Trophoblast cell (in vitro differentiated cells and primary cell): ENCODE measurements around the gene MCAM.

Experiments used
- DNase-seq, 2 donors: peaks; one replicate each; pipeline ENCODE4 v3.0.0-alpha.2; 2016
- H2AFZ ChIP-seq: 2 replicates; pipeline ENCODE4 v1.6.1; 2013; ENCODE audit warnings: low read length, moderate library complexity, mild to moderate bottlenecking; ENCODE audit not compliant: insufficient read depth, poor library complexity
- H2AK5ac ChIP-seq: 2 replicates; pipeline ENCODE4 v1.6.1; 2013; ENCODE audit warnings: mild to moderate bottlenecking, low read length
- H2BK120ac ChIP-seq: 2 replicates; pipeline ENCODE4 v1.6.1; 2013; ENCODE audit warnings: low read length, mild to moderate bottlenecking, moderate library complexity; ENCODE audit not compliant: insufficient read depth, poor library complexity
- H2BK12ac ChIP-seq: 2 replicates; pipeline ENCODE4 v1.6.1; 2013; ENCODE audit warnings: mild to moderate bottlenecking, low read length, moderate library complexity
- H2BK5ac ChIP-seq: 2 replicates; pipeline ENCODE4 v1.6.1; 2013; ENCODE audit warnings: low read length, low read depth, moderate library complexity, mild to moderate bottlenecking; ENCODE audit not compliant: poor library complexity
- H3K14ac ChIP-seq: 2 replicates; pipeline ENCODE4 v1.6.1; 2013; ENCODE audit warnings: mild to moderate bottlenecking, low read length
- H3K18ac ChIP-seq: 2 replicates; pipeline ENCODE4 v1.6.1; 2013; ENCODE audit warnings: mild to moderate bottlenecking, low read length
- H3K23ac ChIP-seq: 2 replicates; pipeline ENCODE4 v1.6.1; 2013; ENCODE audit warnings: low read length
- H3K27ac ChIP-seq: 2 replicates; pipeline ENCODE4 v1.5.1; 2013; ENCODE audit warnings: low read depth, mild to moderate bottlenecking, inconsistent platforms, low read length, moderate library complexity
- H3K27me3 ChIP-seq: 2 replicates; pipeline ENCODE4 v1.6.1; 2013; ENCODE audit warnings: inconsistent platforms, mild to moderate bottlenecking, low read length, moderate library complexity; ENCODE audit not compliant: insufficient read depth
- H3K36me3 ChIP-seq, 2 experiments: 1 replicate in 1 of 2; 2 replicates in 1 of 2; pipeline ENCODE4 v1.6.1; 2013; ENCODE audit warnings: low read length in 2 of 2, mild to moderate bottlenecking in 2 of 2, moderate library complexity in 1 of 2; ENCODE audit not compliant: insufficient read depth in 2 of 2, control insufficient read depth in 1 of 2
- H3K4ac ChIP-seq: 2 replicates; pipeline ENCODE4 v1.6.1; 2013; ENCODE audit warnings: low read depth, mild to moderate bottlenecking, low read length, moderate library complexity
- H3K4me1 ChIP-seq, 2 experiments: 1 replicate in 1 of 2; 2 replicates in 1 of 2; pipeline ENCODE4 v1.6.1; 2013; ENCODE audit warnings: low read length in 2 of 2, mild to moderate bottlenecking in 2 of 2, moderate library complexity in 1 of 2; ENCODE audit not compliant: insufficient read depth in 2 of 2, control insufficient read depth in 1 of 2
- H3K4me2 ChIP-seq: 2 replicates; pipeline ENCODE4 v1.6.1; 2013; ENCODE audit warnings: inconsistent platforms, mild to moderate bottlenecking, low read length, moderate library complexity
- H3K4me3 ChIP-seq: 2 replicates; pipeline ENCODE4 v1.5.1; 2013; ENCODE audit warnings: mild to moderate bottlenecking, low read depth, low read length, inconsistent platforms
- H3K79me1 ChIP-seq: one replicate; pipeline ENCODE4 v1.6.1; 2013; ENCODE audit warnings: low read length
- H3K79me2 ChIP-seq: 2 replicates; pipeline ENCODE4 v1.6.1; 2013; ENCODE audit warnings: low read length, mild to moderate bottlenecking; ENCODE audit not compliant: control insufficient read depth, insufficient read depth, poor library complexity
- H3K9ac ChIP-seq: 2 replicates; pipeline ENCODE4 v1.6.1; 2013; ENCODE audit warnings: mild to moderate bottlenecking, low read length
- H3K9me3 ChIP-seq: 2 replicates; pipeline ENCODE4 v1.6.1; 2013; ENCODE audit warnings: low read depth, mild to moderate bottlenecking, control low read depth, inconsistent platforms, low read length; ENCODE audit not compliant: insufficient read depth
- H4K12ac ChIP-seq: 2 replicates; pipeline ENCODE4 v1.6.1; 2013; ENCODE audit warnings: low read depth, mild to moderate bottlenecking, low read length, moderate library complexity
- H4K8ac ChIP-seq: 2 replicates; pipeline ENCODE4 v1.6.1; 2013; ENCODE audit warnings: low read depth, mild to moderate bottlenecking, low read length, moderate library complexity
- H4K91ac ChIP-seq: one replicate; pipeline ENCODE4 v1.6.1; 2013; ENCODE audit warnings: low read depth, mild to moderate bottlenecking, low read length, moderate library complexity
- WGBS: extraction: QIAGEN DNeasy Blood & Tissue Kit; methylation state at CpG from one replicate; pipeline ENCODE4 v1.1.7; 2013; ENCODE audit warnings: missing lambda C conversion rate; ENCODE audit not compliant: insufficient read length, insufficient coverage; ENCODE audit errors: extremely low coverage; 5-methylcytosine and 5-hydroxymethylcytosine counted together

The MCAM gene

GRCh38 chr11:119298726-119299125 lies 18.2 kb downstream of the MCAM start:
- Histone ChIP-seq H3K14ac (no peak overlapping the region), H3K9me3 (no peaks in the 10 kb centered on the region), H2BK120ac (no peak overlapping the region), H2BK5ac (no peak overlapping the region), H3K4me3 (no peak overlapping the region), H4K8ac (no peak overlapping the region), H2AK5ac (no peak overlapping the region), H3K27ac (no peak overlapping the region), H3K4me1 (no peaks in the 10 kb centered on the region), H3K18ac (no peak overlapping the region), H2AFZ (no peak overlapping the region), H3K4ac (no peak overlapping the region), H4K12ac (no peak overlapping the region), H3K27me3 (no peaks in the 10 kb centered on the region), H3K36me3 (peaks cover 20 to 44% of the 10 kb centered on the region in 2 experiments), H3K79me1 (no peaks in the 10 kb centered on the region), H2BK12ac (no peak overlapping the region), H4K91ac (no peak overlapping the region), H3K79me2 (no peaks in the 10 kb centered on the region), H3K9ac (no peak overlapping the region), H3K23ac (no peak overlapping the region), H3K4me2 (no peak overlapping the region)
- WGBS, result no CpG with 5 or more reads among the region's 2 CpGs
- no peak for DNase-seq

DNA sequence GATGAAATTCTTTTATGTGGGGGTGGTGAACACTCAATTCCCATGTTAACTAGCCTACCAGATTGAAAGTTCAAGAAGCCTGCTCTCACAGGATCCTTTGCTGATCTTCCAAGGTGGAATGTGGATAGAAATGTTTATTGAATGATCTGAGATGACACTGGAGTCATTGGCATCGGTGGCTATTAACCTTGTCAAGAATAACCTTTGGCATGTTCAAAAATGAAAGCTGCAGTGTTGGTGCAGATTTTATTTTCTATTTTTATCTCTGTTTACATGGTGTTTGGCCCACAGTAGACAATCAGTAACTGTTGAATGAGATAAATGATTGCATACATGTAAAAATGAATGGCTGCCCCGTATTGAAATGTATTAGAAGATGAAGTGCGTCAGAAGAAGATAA lies 19.0 kb downstream of the MCAM start:
- H4K12ac ChIP-seq, result no peak overlapping the region
- no peaks in the 10 kb centered on the region for H3K9me3 ChIP-seq
- H2BK120ac ChIP-seq, result no peak overlapping the region
- no peak overlapping the region for H3K14ac ChIP-seq
- no peak overlapping the region for H3K27ac ChIP-seq
- no peaks in the 10 kb centered on the region for H3K79me1 ChIP-seq
- H3K23ac ChIP-seq, result no peak overlapping the region
- no peak overlapping the region for H2BK5ac ChIP-seq
- H3K4ac ChIP-seq, result no peak overlapping the region
- no peak overlapping the region for H2AFZ ChIP-seq
- DNase-seq, result no peak
- no peak overlapping the region for H3K9ac ChIP-seq
- H4K91ac ChIP-seq, result no peak overlapping the region
- H3K79me2 ChIP-seq, result no peaks in the 10 kb centered on the region
- no CpG with 5 or more reads among the region's 3 CpGs for WGBS
- H3K27me3 ChIP-seq, result no peaks in the 10 kb centered on the region
- H3K4me1 ChIP-seq, result no peaks in the 10 kb centered on the region
- H3K36me3 ChIP-seq, result peaks cover 21 to 40% of the 10 kb centered on the region in 2 experiments
- no peak overlapping the region for H2AK5ac ChIP-seq
- H3K18ac ChIP-seq, result no peak overlapping the region
- H3K4me3 ChIP-seq, result no peak overlapping the region
- H2BK12ac ChIP-seq, result no peak overlapping the region
- no peak overlapping the region for H4K8ac ChIP-seq
- H3K4me2 ChIP-seq, result no peak overlapping the region

DNA sequence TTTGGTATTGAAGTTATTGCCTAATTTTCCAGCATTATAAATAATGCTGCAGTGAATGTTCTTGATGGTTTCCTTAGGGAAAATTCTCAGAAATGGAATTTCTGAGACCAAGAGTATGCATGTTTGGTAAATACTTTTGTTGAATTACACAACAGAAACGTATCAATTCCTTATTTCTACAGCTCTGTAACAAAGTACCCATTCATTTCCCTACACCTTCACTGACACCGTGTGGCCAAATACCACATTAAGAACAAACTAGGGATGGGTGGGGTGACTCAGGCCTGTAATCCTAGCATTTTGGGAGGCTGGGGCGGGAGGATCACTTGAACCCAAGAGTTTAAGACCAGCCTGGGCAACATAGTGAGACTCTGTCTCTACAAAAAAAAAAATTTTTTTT lies 21.8 kb downstream of the MCAM start:
- Histone ChIP-seq H3K4me3 (no peak overlapping the region), H3K4me2 (no peak overlapping the region), H2BK12ac (no peak overlapping the region), H4K91ac (no peak overlapping the region), H3K36me3 (peaks cover 24 to 35% of the 10 kb centered on the region in 2 experiments), H3K79me1 (no peaks in the 10 kb centered on the region), H3K79me2 (no peaks in the 10 kb centered on the region), H3K18ac (no peak overlapping the region), H2AK5ac (no peak overlapping the region), H3K4me1 (no peaks in the 10 kb centered on the region), H4K8ac (no peak overlapping the region), H3K14ac (no peak overlapping the region), H3K27me3 (no peaks in the 10 kb centered on the region), H2BK5ac (no peak overlapping the region), H3K9me3 (peaks cover 8% of the 10 kb centered on the region), H2BK120ac (no peak overlapping the region), H3K27ac (no peak overlapping the region), H3K9ac (no peak overlapping the region), H3K4ac (no peak overlapping the region), H4K12ac (no peak overlapping the region), H3K23ac (no peak overlapping the region), H2AFZ (no peak overlapping the region)
- WGBS, result no CpG with 5 or more reads among the region's 3 CpGs
- peak in 1 of 2 donors; percentile 81 for DNase-seq

DNA sequence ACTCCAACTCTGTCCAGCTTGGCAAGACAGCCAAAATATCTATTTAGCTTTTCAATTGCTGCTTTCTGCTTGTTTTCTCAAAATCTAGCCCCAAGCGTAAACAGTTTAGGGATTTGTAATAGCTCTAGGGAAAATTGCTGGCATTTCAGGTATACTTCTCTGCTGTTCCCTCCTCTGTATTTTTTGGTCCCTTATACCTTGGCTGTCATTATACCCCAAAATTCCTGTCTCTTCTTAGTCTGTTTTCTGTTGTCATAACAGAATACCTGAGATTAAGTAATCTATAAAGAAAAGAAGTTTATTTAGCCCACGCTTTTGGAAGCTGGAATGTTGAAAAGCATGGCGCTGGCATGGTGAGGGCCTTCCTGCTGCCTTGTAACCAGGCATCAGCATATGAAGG lies 23.5 kb downstream of the MCAM start:
- Histone ChIP-seq H4K12ac (no peak overlapping the region), H3K4me3 (no peak overlapping the region), H2BK5ac (no peak overlapping the region), H3K36me3 (peaks cover 20 to 29% of the 10 kb centered on the region in 2 experiments), H4K8ac (no peak overlapping the region), H3K4me1 (no peaks in the 10 kb centered on the region), H3K18ac (no peak overlapping the region), H3K23ac (no peak overlapping the region), H4K91ac (no peak overlapping the region), H3K79me2 (no peaks in the 10 kb centered on the region), H2AK5ac (no peak overlapping the region), H2AFZ (no peak overlapping the region), H2BK12ac (no peak overlapping the region), H3K9ac (no peak overlapping the region), H3K4me2 (no peak overlapping the region), H3K14ac (no peak overlapping the region), H2BK120ac (no peak overlapping the region), H3K4ac (no peak overlapping the region), H3K79me1 (no peaks in the 10 kb centered on the region), H3K27me3 (no peaks in the 10 kb centered on the region), H3K27ac (no peak overlapping the region), H3K9me3 (peaks cover 8% of the 10 kb centered on the region)
- no CpG with 5 or more reads among the region's 3 CpGs for WGBS
- DNase-seq, result peak; percentile 59 to 94
